HAP-1 (cell line): ENCODE measurements around the gene EPB41L5.
"Not testable (repeated sequence)": the region's sequence is repeated elsewhere in the genome, so short reads cannot be mapped to it uniquely, and the experiment has no call there.

Source experiments
- DNase-seq, 2 experiments: peaks; one replicate each; pipeline ENCODE4 v3.0.0-alpha.2; 2016 to 2020; ENCODE audit warnings: low spot score in 2 of 2
- H3K27me3 ChIP-seq: fragments of 250-450 bp; sonication (Bioruptor Pico); 2 replicates; pipeline ENCODE4 v1.5.1; 2020; ENCODE audit warnings: low read depth, mild to moderate bottlenecking, moderate library complexity
- H3K36me3 ChIP-seq: fragments of 250-450 bp; sonication (Bioruptor Pico); replicated peaks from 2 replicates; pipeline ENCODE4 v1.5.1; 2020; ENCODE audit warnings: mild to moderate bottlenecking
- H3K4me1 ChIP-seq: fragments of 250-450 bp; sonication (Bioruptor Pico); 2 replicates; pipeline ENCODE4 v1.5.1; 2020; ENCODE audit warnings: mild to moderate bottlenecking
- H3K4me3 ChIP-seq: fragments of 250-450 bp; sonication (Bioruptor Pico); 2 replicates; pipeline ENCODE4 v1.5.1; 2020; ENCODE audit warnings: mild to moderate bottlenecking, moderate library complexity
- H3K9me3 ChIP-seq: fragments of 250-450 bp; sonication (Bioruptor Pico); 2 replicates; pipeline ENCODE4 v1.5.1; 2020; ENCODE audit warnings: mild to moderate bottlenecking, moderate library complexity
- in situ Hi-C: fragments of 300-500 bp; cut with MboI; formaldehyde crosslinking; loops from 3 replicates; pipeline ENCODE4 v1.14.3; 2020; ENCODE audit warnings: low sequenced_read_pairs, inconsistent platforms, mixed read lengths

The EPB41L5 gene

DNA sequence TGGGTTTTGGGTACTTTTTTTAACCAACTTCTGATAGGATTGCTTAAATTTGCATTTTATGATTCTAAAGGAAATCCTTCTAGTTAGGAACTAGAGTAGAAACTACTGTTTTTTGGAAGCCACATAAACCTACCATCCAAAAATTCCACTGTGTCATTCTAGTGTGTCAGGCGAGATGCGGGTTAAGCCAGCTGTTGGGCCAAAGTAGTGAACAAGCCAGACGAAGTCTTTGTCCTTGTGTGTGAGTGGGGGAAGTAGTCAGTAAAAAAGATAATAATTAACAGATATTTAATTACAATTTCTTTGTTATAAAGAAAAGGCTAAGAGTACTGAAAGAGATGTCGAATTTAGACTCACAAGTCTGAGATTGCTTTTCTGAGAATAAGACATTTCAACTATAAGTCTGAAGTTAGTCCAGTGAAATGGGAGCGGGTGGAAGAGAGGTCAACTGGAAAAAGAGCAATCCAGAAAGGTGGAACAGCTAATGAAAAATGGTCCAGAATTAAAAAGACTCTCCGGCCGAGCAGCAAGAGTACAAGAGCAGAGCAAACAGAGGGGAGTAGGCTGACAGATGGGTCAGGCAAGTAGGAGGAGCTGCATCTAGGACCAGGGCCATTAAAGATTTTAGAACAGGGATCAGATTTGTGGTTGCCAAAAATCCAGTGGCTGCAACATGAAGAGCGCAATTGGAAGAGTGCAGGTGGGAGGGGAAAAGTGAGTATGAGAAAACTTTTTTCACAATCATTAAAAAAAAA lies 1.5 kb downstream of the EPB41L5 start:
- Histone ChIP-seq H3K4me1 (peaks cover 14% of the 10 kb centered on the region), H3K36me3 (peaks cover 3% of the 10 kb centered on the region), H3K9me3 (no peaks in the 10 kb centered on the region), H3K27me3 (no peaks in the 10 kb centered on the region), H3K4me3 (peak overlapping the region; percentile 79)
- DNase-seq = no peak
- in situ Hi-C loops = no loop called here

DNA sequence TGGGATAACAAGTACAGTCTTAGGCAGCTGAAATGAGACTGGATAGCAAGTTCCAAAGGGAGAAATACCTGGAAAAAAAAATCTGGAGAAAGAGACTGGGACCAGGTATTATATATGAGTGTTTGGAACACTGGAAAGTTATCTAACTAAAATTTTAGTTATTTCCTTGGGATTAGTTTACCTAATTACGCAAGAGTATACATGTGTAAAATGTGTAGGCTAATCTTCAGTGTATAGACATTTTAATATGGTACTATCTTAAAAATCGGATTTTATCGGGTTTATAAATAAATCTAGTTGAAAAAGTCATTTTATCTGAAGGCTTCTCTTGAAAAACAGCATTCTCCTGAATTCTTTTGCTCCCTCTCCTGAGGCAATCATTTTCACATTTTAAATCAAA lies 3.9 kb downstream of the EPB41L5 start:
- Histone ChIP-seq H3K4me3 (no peak overlapping the region), H3K9me3 (no peaks in the 10 kb centered on the region), H3K36me3 (peaks cover 5% of the 10 kb centered on the region), H3K4me1 (peaks cover 14% of the 10 kb centered on the region), H3K27me3 (no peaks in the 10 kb centered on the region)
- DNase-seq = no peak
- in situ Hi-C loops = no loop called here

DNA sequence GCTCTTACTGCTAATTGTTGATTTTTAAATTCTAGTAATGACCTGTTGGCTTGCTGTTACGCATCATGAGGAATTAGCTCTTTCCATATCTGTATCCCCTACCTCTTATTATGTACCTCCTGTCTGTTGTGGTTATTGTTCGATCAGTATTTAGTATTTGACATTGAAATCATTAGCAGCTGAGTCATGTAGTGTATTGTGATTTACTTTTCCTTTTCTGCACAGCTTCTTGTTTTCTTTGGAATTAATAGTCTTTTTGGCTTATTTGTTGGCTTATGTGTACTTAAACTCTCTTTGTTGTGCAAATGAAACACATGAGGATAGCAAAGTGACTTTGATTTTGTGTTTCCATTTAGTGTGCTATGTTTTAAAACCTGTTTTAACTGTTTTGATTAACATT lies 4.3 kb downstream of the EPB41L5 start:
- H3K9me3 ChIP-seq = no peaks in the 10 kb centered on the region
- H3K4me1 ChIP-seq = peaks cover 14% of the 10 kb centered on the region
- peak in 1 of 2 experiments; percentile 78 for DNase-seq
- H3K27me3 ChIP-seq = no peaks in the 10 kb centered on the region
- peaks cover 5% of the 10 kb centered on the region for H3K36me3 ChIP-seq
- in situ Hi-C loops = no loop called here
- H3K4me3 ChIP-seq = no peak overlapping the region

DNA sequence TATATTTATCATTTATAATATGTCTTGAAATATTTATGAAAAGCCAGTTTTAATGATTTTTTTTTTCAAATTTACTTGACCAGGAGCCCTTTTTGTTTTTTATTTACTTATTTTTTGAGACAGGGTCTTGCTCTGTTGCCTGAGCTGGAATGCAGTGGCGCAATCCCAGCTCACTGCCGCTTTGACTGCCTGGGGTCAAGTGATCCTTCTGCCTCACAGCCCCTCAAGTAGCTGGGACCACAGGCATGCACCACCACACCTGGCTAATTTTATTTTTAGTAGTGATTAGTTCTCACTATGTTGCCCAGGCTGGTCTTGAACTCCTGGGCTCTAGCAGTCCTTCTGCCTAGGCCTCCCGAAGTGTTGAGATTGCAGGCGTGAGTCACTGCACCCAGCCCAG lies 5.7 kb downstream of the EPB41L5 start:
- in situ Hi-C loops = no loop called here
- H3K36me3 ChIP-seq = peaks cover 5% of the 10 kb centered on the region
- H3K4me1 ChIP-seq = peaks cover 14% of the 10 kb centered on the region
- H3K27me3 ChIP-seq = no peaks in the 10 kb centered on the region
- H3K4me3 ChIP-seq = no peak overlapping the region
- H3K9me3 ChIP-seq = no peaks in the 10 kb centered on the region
- DNase-seq = no peak

DNA sequence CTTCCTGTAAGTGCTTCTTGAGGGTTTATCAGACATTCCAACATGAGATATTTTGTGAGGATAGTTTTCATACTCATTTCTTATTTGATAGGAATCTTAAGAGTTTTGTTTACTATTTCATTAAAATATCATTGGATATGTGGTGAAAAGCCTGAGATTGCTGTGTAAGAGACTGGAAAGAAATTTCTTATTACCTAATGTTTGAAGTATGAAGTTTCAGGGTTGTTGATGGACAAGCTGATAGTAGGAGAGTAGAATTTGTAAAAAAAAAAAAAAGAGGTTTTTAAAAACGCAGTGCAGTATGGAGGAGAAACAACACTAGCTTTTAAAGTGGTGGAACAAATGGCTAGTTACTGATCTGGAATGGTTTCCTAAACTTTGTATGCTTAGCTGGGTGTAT lies 7.7 kb downstream of the EPB41L5 start:
- H3K9me3 ChIP-seq = no peaks in the 10 kb centered on the region
- no peaks in the 10 kb centered on the region for H3K27me3 ChIP-seq
- no peak for DNase-seq
- in situ Hi-C loops = no loop called here
- peaks cover 5% of the 10 kb centered on the region for H3K36me3 ChIP-seq
- H3K4me3 ChIP-seq = no peak overlapping the region
- H3K4me1 ChIP-seq = peaks cover 9% of the 10 kb centered on the region

DNA sequence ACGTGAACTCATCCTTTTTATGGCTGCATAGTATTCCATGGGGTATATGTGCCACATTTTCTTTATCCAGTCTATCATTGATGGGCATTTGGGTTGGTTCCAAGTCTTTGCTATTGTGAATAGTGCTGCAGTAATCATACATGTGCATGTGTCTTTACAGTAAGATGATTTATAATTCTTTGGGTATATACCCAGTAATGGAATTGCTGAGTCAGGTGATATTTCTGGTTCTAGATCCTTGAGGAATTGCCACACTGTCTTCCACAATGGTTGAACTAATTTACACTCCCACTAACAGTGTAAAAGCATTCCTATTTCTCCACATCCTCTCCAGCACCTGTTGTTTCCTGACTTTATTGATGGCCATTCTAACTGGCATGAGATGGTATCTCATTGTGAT lies 9.6 kb downstream of the EPB41L5 start:
- in situ Hi-C loops, H3K4me1 ChIP-seq, DNase-seq, H3K4me3 ChIP-seq, H3K9me3 ChIP-seq, H3K27me3 ChIP-seq, H3K36me3 ChIP-seq: not testable (repeated sequence)

DNA sequence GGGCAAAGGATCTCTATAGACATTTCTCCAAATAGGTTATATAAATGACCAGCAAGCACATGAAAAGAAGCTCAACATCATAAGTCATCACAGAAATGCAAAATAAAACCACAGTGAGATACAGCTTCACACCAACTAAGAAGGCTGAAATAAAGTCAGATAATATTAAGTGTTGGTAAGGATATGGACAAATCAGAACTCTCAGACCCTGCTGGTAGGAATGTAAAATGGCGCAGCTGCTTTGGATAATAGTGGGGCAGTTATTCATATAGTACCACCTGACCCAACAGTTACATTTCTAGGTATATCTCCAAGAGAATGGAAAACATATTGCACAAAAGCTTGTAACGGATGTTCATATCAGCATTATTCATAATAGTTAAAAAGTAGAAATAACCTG lies 14.0 kb downstream of the EPB41L5 start:
- in situ Hi-C loops = no loop called here
- Histone ChIP-seq H3K27me3 (no peaks in the 10 kb centered on the region), H3K36me3 (no peaks in the 10 kb centered on the region), H3K4me1 (peaks cover 8% of the 10 kb centered on the region), H3K9me3 (no peaks in the 10 kb centered on the region), H3K4me3 (no peak overlapping the region)
- no peak for DNase-seq

DNA sequence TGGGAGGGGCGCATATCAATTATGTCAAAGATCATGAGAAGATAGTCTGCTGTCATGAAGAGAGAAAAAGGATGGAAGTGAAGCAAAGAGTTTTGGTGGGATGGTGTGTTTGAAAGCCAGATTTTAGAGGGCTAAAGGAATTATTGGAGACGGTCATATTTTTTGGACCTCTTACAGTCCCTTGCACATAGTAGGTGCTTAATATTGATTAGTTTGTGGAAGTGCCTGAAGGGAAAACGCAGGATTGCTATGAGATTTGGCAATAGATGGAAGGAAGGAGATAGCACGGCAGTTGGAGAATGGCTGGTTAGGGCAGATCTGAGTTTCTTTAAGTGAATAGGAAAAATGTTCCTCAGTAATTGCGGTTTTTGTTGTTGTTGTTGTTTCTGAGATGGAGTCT lies 15.9 kb downstream of the EPB41L5 start:
- Histone ChIP-seq H3K27me3 (no peaks in the 10 kb centered on the region), H3K4me1 (peaks cover 8% of the 10 kb centered on the region), H3K36me3 (no peaks in the 10 kb centered on the region), H3K4me3 (no peak overlapping the region), H3K9me3 (no peaks in the 10 kb centered on the region)
- no peak for DNase-seq
- in situ Hi-C loops = no loop called here

DNA sequence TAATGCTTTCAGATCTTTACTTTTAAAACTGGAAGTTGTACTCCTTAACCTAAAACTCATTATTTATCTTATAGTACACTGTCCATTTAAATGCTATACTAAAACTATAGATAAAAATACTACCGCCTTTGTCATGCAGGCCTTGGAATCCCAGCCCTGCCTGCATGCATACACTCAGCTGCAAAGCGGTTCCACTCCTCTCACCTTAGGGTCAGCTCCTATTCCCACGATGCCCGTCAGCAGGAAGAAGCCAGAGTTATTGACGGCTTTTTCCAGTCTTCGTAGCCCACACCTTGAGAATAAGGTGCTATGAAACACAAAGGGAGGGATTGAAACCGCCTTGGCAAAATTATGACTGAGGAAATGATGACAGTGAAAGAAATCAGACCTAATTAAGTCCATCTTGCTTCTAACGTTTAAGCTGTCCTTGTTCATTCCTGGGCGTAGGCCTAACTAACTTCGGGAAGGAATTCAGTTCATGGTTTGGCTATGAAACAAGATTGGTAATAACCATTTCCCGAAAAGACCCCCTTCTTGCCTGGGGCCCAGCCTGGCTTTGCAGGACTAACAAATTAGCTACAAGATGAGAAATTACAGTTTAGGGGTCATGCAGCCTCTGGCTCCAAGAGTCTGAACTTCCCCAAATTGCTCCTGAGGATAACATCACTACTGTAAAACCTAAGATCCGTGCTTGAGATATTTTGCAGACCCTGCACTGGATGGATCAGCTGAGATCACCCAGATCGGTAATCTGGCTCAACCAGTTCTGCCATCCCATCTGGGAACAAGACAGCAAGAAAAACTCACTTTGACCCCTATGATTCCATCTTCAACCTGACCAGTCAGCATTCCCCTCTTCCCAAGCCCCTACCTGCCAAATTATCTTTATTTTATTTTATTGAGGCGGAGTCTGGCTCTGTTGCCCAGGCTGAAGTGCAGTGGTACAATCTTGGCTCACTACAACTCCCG lies 17.1 kb downstream of the EPB41L5 start:
- Histone ChIP-seq H3K4me1 (peaks cover 15% of the 10 kb centered on the region), H3K4me3 (no peak overlapping the region), H3K36me3 (no peaks in the 10 kb centered on the region), H3K9me3 (no peaks in the 10 kb centered on the region), H3K27me3 (no peaks in the 10 kb centered on the region)
- DNase-seq = peak in 1 of 2 experiments; percentile 35
- in situ Hi-C loops = no loop called here

DNA sequence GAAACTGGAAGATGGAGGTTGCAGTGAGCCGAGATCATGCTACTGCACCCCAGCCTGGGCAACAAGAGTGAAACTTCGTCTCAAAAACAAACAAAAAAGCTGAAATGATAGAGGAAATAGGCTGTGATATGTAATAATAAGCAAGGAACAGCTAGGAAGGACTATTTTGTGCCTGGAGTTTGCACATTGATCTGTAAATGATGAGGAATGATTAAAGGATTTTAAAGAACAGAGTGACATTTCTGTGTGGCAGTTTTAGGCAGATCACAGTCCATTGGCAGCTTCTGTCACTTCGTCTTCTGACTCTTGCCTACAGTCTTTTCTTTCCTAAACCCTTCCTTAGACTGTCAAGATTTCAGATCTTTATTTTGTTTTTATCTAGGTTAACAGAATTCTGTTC lies 19.4 kb downstream of the EPB41L5 start:
- Histone ChIP-seq H3K9me3 (no peaks in the 10 kb centered on the region), H3K27me3 (no peaks in the 10 kb centered on the region), H3K4me3 (no peak overlapping the region), H3K4me1 (peaks cover 30% of the 10 kb centered on the region), H3K36me3 (no peaks in the 10 kb centered on the region)
- no peak for DNase-seq
- in situ Hi-C loops = no loop called here

DNA sequence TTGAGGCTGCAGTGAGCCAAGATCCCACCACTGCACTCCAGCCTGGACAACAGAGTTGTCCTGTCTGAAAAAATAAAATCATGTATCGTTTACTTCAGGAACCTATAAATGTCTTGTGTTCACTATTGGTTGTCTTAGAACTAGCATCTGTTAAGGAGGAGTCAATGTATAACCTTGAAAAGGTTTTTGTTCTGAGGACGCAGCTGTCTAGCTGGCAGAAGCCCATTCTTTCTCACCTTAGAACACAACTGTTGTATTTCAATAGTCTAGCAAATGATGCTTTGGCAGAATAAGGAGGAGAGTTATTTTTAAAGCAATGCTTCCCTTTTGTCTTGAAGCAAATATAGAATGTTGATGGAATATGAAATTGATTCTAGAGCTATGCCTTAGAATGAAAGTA lies 21.1 kb downstream of the EPB41L5 start:
- in situ Hi-C loops = no loop called here
- Histone ChIP-seq H3K27me3 (no peaks in the 10 kb centered on the region), H3K4me3 (no peak overlapping the region), H3K9me3 (no peaks in the 10 kb centered on the region), H3K4me1 (peaks cover 28% of the 10 kb centered on the region), H3K36me3 (no peaks in the 10 kb centered on the region)
- no peak for DNase-seq

DNA sequence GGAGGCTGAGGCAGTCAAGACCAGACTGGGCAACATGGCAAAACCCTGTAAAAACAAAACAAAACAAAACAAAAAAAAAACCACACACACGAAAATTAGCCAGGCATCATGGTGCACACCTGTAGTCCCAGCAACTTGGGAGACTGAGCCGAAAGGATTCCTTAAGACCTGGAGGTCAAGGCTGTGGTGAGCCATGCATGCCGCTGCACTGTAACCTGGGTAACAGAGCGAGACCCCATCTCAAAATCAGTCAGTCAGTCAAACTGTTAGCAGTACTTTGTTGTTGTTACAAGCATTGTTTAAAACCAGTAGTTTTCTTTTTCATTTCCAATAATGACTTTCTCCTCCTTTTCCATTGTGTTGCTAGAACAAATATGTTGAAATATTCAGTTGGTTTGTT lies 21.7 kb downstream of the EPB41L5 start:
- Histone ChIP-seq H3K4me1 (peaks cover 24% of the 10 kb centered on the region), H3K9me3 (no peaks in the 10 kb centered on the region), H3K27me3 (no peaks in the 10 kb centered on the region), H3K36me3 (no peaks in the 10 kb centered on the region), H3K4me3 (no peak overlapping the region)
- no peak for DNase-seq
- in situ Hi-C loops = no loop called here

DNA sequence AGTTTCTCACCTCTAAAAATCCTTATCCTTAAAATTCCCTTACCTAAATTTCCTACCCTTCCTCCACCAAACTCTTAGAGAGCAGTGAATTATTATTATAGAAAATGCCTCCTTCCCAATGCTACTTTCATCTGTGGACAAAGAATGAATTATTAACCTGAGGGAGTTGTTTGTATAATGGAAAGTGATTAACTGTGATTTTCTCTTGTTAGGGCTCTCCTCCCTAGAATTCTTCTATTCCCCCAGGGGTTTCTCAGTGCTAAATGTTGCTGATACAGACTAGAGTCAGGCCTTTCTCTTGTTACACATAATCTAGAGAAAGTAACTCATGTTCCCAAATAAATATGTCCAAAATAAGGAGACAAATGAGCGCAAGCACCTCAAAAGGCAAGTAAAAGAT lies 23.3 kb downstream of the EPB41L5 start:
- DNase-seq = peak in 1 of 2 experiments; percentile 69
- Histone ChIP-seq H3K36me3 (no peaks in the 10 kb centered on the region), H3K9me3 (no peaks in the 10 kb centered on the region), H3K4me3 (no peak overlapping the region), H3K27me3 (no peaks in the 10 kb centered on the region), H3K4me1 (peaks cover 22% of the 10 kb centered on the region)
- in situ Hi-C loops = no loop called here

DNA sequence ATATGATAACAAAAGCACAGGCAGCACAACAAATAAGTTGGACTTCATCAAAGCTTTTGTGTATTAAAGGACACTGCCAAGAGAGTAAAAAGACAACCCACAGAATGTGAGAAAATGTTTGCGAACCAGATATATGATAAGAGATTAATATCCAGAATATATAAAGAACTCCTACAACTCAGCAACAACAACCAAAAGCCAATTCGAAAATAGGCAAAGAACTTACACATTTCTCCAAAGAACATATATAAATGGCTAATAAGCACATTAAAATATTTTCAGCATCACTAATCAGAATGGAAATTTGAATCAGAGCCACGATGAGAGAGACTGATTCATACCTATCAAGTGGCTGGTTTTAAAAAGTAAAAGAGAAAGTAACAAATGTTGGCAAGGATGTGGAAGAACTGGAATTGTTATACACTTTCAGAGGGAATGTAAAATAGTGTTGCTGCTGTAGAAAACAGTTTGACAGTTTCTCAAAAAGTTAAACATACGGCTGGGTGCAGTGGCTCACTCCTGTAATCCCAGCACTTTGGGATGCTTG lies 25.2 kb downstream of the EPB41L5 start:
- peaks cover 33% of the 10 kb centered on the region for H3K4me1 ChIP-seq
- H3K36me3 ChIP-seq = no peaks in the 10 kb centered on the region
- H3K27me3 ChIP-seq = no peaks in the 10 kb centered on the region
- no peaks in the 10 kb centered on the region for H3K9me3 ChIP-seq
- H3K4me3 ChIP-seq = no peak overlapping the region
- in situ Hi-C loops = no loop called here
- no peak for DNase-seq
